Astrocyte (in vitro differentiated cells and primary cell): Measurements from ENCODE around the gene DNAJC4. TPM values are rescaled to one million over a fixed set of nuclear protein-coding genes. Genes with fewer than 3 reads are reported as not detected.

ENCODE experiments used
- DNase-seq: peaks from one replicate; pipeline ENCODE4 v3.0.0-alpha.2; 2010; ENCODE audit warnings: low read depth
- FAIRE-seq: peaks from 2 replicates; lab custom pipeline; 2011; peaks lifted over from hg19 to GRCh38; lab: Jason Lieb, UNC
- H2AFZ ChIP-seq: 2 replicates; pipeline ENCODE4 v1.6.0; 2012; ENCODE audit warnings: low read depth, low read length, inconsistent platforms
- H3K27ac ChIP-seq: 2 replicates; pipeline ENCODE4 v1.5.1; 2011; ENCODE audit warnings: low read depth, low read length, inconsistent platforms
- H3K27me3 ChIP-seq: 2 replicates; pipeline ENCODE4 v1.6.0; 2011; ENCODE audit warnings: low read length, inconsistent platforms; ENCODE audit not compliant: insufficient read depth
- H3K36me3 ChIP-seq: 2 replicates; pipeline ENCODE4 v1.5.1; 2011; ENCODE audit warnings: low read length, inconsistent platforms; ENCODE audit not compliant: insufficient read depth
- H3K4me1 ChIP-seq: 2 replicates; pipeline ENCODE4 v1.5.1; 2011; ENCODE audit warnings: low read length, inconsistent platforms; ENCODE audit not compliant: insufficient read depth
- H3K4me2 ChIP-seq: 2 replicates; pipeline ENCODE4 v1.6.0; 2012; ENCODE audit warnings: low read length, inconsistent platforms
- H3K4me3 ChIP-seq: 2 replicates; pipeline ENCODE4 v1.5.1; 2011; ENCODE audit warnings: low read depth, mild to moderate bottlenecking, low read length, inconsistent platforms; ENCODE audit not compliant: insufficient read depth
- H3K79me2 ChIP-seq: 2 replicates; pipeline ENCODE4 v1.6.0; 2012; ENCODE audit warnings: mild to moderate bottlenecking, low read length, inconsistent platforms; ENCODE audit not compliant: insufficient read depth
- H3K9ac ChIP-seq: 2 replicates; pipeline ENCODE4 v1.6.0; 2012; ENCODE audit warnings: mild to moderate bottlenecking, low read length, inconsistent platforms
- H3K9me3 ChIP-seq: 2 replicates; pipeline ENCODE4 v1.5.1; 2012; ENCODE audit warnings: low read depth, mild to moderate bottlenecking, low read length, inconsistent platforms; ENCODE audit not compliant: insufficient read depth
- H4K20me1 ChIP-seq: 2 replicates; pipeline ENCODE4 v1.6.0; 2012; ENCODE audit warnings: low read length, inconsistent platforms; ENCODE audit not compliant: insufficient read depth
- H3K27ac Mint-ChIP-seq: one replicate; pipeline ENCODE4 v1.8.0; 2021; ENCODE audit warnings: mild to moderate bottlenecking, mixed read lengths; ENCODE audit not compliant: unreplicated experiment
- H3K27me3 Mint-ChIP-seq: one replicate; pipeline ENCODE4 v1.8.0; 2021; ENCODE audit warnings: low read depth, mixed read lengths; ENCODE audit not compliant: unreplicated experiment
- H3K36me3 Mint-ChIP-seq: one replicate; pipeline ENCODE4 v1.8.0; 2021; ENCODE audit warnings: low read depth, mixed read lengths; ENCODE audit not compliant: unreplicated experiment
- H3K4me1 Mint-ChIP-seq: one replicate; pipeline ENCODE4 v1.8.0; 2021; ENCODE audit warnings: low read depth, mixed read lengths; ENCODE audit not compliant: unreplicated experiment
- H3K4me3 Mint-ChIP-seq: one replicate; pipeline ENCODE4 v1.8.0; 2021; ENCODE audit warnings: mild to moderate bottlenecking, moderate library complexity, mixed read lengths; ENCODE audit not compliant: unreplicated experiment
- H3K9me3 Mint-ChIP-seq: one replicate; pipeline ENCODE4 v1.8.0; 2021; ENCODE audit warnings: mild to moderate bottlenecking, mixed read lengths; ENCODE audit not compliant: unreplicated experiment
- CTCF ChIP-seq: IDR thresholded peaks from 2 replicates; pipeline ENCODE4 v1.5.1; 2011; ENCODE audit warnings: low read depth, mild to moderate bottlenecking, inconsistent platforms, low read length, moderate library complexity; ENCODE audit not compliant: insufficient read depth
- EZH2 ChIP-seq: IDR thresholded peaks from 2 replicates; pipeline ENCODE4 v1.6.1; 2012; ENCODE audit warnings: mild to moderate bottlenecking, low read length, inconsistent platforms; ENCODE audit not compliant: insufficient read depth
- total RNA-seq: library from RNA; stranded (reverse); gene quantifications from 2 replicates; pipeline ENCODE4 v1.2.1, GENCODE V29; 2021

Gene DNAJC4
- total RNA-seq, 1 donor from 2014 or later: 23.8 TPM

GRCh38 chr11:64233913-64234586, 3.7 kb downstream of the DNAJC4 start, which contains the start of gene VEGFB:
Gene VEGFB, plus strand, starts transcription at chr11:64234584. Its CDS starts 250 bp downstream, at chr11:64234834.
- FAIRE-seq: no peak
- Histone ChIP-seq H3K27me3 (no peaks in the 10 kb centered on the region), H3K9me3 (no peaks in the 10 kb centered on the region), H3K4me2 (peak within 1 kb of the TSS; percentile 87), H2AFZ (peak within 1 kb of the TSS; percentile 52), H3K36me3 (peaks cover 11% of the 10 kb centered on the region), H4K20me1 (peaks cover 11% of the 10 kb centered on the region), H3K79me2 (peaks cover 10% of the 10 kb centered on the region), H3K4me1 (peaks cover 20% of the 10 kb centered on the region), H3K9ac (peak within 1 kb of the TSS; percentile 64), H3K27ac (no peak within 1 kb of the TSS), H3K4me3 (peak within 1 kb of the TSS; percentile 58)
- TF ChIP-seq CTCF (no peak), EZH2 (no peak)
- no peaks in the 10 kb centered on the region for H3K27me3 Mint-ChIP-seq
- H3K4me1 Mint-ChIP-seq: peaks cover 3% of the 10 kb centered on the region
- H3K36me3 Mint-ChIP-seq: no peaks in the 10 kb centered on the region
- DNase-seq: no peak
- H3K27ac Mint-ChIP-seq: peak within 1 kb of the TSS; percentile 41
- H3K4me3 Mint-ChIP-seq: peak within 1 kb of the TSS; percentile 81
- H3K9me3 Mint-ChIP-seq: no peaks in the 10 kb centered on the region

- no peak overlapping the region for H2AFZ ChIP-seq
- peak overlapping the region; percentile 83 for H3K4me2 ChIP-seq
- peak overlapping the region; percentile 45 for H3K4me3 ChIP-seq
- no peak overlapping the region for H3K27ac ChIP-seq
- FAIRE-seq (no peak), DNase-seq (no peak)
- peaks cover 8% of the 10 kb centered on the region for H3K79me2 ChIP-seq
- H3K36me3 Mint-ChIP-seq: no peaks in the 10 kb centered on the region
- H3K4me3 Mint-ChIP-seq: peak overlapping the region; percentile 81
- H3K27ac Mint-ChIP-seq: no peak overlapping the region
- peaks cover 11% of the 10 kb centered on the region for H3K36me3 ChIP-seq
- no peaks in the 10 kb centered on the region for H3K27me3 Mint-ChIP-seq
- no peaks in the 10 kb centered on the region for H3K9me3 Mint-ChIP-seq
- H3K27me3 ChIP-seq: no peaks in the 10 kb centered on the region
- H3K9me3 ChIP-seq: no peaks in the 10 kb centered on the region
- peaks cover 3% of the 10 kb centered on the region for H3K4me1 Mint-ChIP-seq
- peaks cover 11% of the 10 kb centered on the region for H4K20me1 ChIP-seq
- H3K9ac ChIP-seq: peak overlapping the region; percentile 29
- H3K4me1 ChIP-seq: peaks cover 15% of the 10 kb centered on the region
- no peak for TF ChIP-seq CTCF
- TF ChIP-seq EZH2: no peak
Measured at GRCh38 chr11:64234647-64235379, 4.5 kb downstream of the DNAJC4 start.
